GM18907 (cell line): Measurements from ENCODE around the gene PTGER3.
"Not testable (repeated sequence)": the region's sequence is repeated elsewhere in the genome, so short reads cannot be mapped to it uniquely, and the experiment has no call there.

Source experiments
- ATAC-seq: cut with Tn5 transposase; IDR thresholded peaks from one replicate; pipeline ENCODE4 v1.9.1; 2021; ENCODE audit warnings: mild to moderate bottlenecking, moderate library complexity; ENCODE audit not compliant: unreplicated experiment

PTGER3 gene

DNA sequence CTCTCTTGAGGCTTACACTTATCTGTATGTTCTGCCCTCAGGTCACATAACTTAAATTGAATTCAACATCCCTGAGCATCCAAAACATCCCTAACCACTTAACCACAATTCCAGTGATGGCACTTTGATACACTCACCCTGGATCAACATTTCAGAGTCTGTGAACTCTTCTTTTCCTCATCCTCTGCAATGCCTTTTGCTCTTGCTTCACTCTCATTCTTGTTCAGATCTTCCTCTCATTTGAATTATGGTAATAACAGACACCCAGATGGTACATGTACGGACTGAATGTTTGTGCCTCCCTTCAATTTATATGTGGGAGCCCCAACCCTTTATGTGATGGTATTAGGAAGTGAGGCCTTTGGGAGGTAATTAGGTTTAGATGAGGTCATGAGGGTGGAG lies 33.4 kb downstream of the PTGER3 start:
- no peak for ATAC-seq

- ATAC-seq: no peak
Measured at GRCh38 chr1:71002709-71003475, 44.7 kb downstream of the PTGER3 start.

- no peak for ATAC-seq
Measured at GRCh38 chr1:71001624-71002023, 46.0 kb downstream of the PTGER3 start.

GRCh38 chr1:70997793-70998192 lies 49.8 kb downstream of the PTGER3 start:
- no peak for ATAC-seq

DNA sequence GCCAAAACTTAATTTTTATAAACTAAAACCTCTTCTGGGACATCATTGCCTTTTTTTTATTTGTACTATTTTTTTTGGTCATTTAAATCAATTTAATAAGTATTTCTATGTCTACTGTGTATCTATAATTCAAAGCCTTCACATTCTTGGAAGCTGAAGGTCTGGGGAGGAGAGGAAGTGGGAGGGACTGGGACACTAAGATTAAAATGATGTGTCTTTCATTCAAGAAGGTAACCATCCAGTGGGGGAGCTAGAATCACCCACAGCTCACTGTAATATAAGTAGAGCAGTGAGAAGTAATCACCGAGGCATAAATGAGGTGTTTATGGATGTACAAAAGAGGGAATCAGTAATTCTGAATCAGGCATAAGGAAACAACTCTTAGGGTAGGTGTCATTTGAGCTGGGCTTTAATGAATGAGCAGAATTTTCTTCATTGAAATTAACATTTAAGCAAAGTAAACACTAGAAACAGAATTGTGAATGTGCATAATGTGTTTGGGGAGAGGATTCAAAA lies 52.8 kb downstream of the PTGER3 start:
- no peak for ATAC-seq

- ATAC-seq: no peak
Measured at GRCh38 chr1:70993798-70994197, 53.8 kb downstream of the PTGER3 start.

- ATAC-seq: no peak
Measured at GRCh38 chr1:70992521-70992920, 55.1 kb downstream of the PTGER3 start.

DNA sequence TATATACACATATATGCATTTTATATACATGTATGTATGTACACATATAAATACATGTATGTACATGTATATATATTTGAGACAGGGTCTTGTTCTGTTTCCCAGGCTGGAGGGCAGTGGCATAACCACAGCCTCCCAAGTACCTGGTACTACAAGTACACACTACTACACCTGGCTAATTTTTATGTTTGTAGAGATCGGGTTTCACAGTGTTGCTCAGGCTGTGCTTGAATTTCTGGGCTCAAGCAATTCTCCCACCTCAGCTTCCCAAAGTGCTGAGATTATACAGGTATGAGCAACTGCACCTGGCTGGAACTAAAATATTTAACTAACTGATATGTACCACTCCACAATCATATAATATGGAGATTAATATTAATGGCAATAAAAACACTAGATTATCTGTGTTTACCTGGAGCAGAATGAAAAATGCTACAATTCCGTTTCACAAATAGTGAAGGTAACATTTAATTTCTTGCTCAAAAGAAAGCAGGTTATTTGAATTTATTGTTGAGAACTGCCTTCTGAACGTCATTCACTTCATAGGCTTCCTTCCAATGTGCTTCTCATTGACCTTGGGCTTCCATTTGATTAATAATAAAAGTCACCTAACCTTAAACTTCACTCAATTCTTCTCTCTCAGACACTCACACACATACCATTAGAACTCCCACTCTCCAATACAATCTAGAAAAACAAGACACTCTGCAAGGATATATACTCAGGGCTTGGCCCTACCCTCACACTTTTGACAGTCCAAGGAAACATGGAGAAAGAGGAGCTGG lies 57.0 kb downstream of the PTGER3 start:
- ATAC-seq: no peak

DNA sequence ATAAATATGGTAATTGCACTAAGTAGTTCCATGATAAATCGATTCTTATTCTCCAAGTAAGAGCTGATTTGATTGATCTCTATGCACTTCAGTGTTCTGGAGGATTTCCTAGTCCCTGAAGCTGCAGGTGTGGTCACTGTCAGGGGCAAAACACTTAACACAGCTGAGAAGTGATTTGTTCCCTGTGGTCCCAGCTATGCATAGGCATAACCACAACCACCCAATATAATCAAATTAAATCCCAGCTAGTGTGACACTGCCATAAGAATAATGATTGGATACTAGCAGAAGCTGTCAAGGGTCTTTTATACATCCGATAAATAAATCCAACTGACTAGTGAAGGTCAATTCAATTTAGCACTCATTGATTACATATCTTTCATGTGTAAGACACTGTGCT lies 60.1 kb downstream of the PTGER3 start:
- no peak for ATAC-seq

- not testable (repeated sequence) for ATAC-seq
Measured at GRCh38 chr1:70985776-70986225, 61.8 kb downstream of the PTGER3 start.

DNA sequence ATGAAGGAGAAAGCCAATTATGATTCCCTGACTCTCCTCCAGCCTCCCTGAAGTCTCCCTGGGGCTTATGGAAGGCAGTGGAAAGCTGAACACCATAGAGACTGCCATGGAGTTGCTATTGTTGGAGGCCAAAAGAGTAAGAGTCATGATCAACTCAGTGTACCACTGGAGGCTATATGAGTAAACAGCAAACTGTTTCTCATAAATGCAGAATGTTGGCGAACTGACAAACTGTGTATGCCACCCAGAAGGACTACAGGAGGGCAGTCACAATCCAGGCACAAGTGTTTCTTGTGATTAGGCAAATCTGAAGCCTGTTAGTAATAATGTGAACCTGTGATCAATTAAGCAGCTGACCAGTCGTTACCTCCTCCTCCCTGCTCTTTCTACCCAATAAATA lies 62.3 kb downstream of the PTGER3 start:
- ATAC-seq: not testable (repeated sequence)

DNA sequence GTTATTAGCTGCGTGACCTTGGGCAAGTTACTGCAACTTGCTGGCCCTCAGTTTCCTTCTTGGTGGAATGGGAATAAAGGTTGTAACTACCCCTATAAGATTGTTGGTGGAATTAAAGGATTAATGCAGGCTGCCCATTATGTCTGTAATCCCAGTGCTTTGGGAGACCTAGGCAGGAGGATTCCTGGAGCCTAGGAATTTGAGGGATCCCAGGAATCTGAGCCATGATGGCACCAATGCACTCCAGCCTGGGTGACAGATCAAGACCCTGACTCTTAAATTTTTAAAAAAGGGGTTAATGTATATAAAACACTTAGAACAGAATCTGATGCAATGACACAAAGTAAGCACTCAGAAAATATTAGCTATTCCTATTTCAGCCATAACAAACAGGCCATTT lies 67.3 kb downstream of the PTGER3 start:
- ATAC-seq: no peak

- no peak for ATAC-seq
Measured at GRCh38 chr1:70979881-70980280, 67.7 kb downstream of the PTGER3 start.

DNA sequence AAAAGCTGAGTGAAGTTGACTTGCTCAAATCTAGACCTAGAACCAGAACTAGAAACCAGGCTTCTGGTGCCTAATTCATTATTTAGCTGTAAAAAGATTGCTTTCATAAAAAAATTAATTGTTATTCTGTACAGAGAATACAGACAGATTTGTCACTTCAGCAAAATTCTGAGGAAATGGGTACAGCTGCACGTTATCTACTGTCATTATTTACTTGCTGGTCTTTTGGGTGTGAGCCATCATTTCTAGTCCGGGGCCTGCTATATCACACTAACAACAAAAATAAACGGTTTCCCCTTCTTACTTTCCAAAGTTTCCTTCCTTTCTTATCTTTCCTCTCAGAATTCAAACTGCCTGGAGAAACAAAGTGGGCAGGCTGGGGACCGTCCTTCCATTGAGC lies 68.3 kb downstream of the PTGER3 start:
- no peak for ATAC-seq

DNA sequence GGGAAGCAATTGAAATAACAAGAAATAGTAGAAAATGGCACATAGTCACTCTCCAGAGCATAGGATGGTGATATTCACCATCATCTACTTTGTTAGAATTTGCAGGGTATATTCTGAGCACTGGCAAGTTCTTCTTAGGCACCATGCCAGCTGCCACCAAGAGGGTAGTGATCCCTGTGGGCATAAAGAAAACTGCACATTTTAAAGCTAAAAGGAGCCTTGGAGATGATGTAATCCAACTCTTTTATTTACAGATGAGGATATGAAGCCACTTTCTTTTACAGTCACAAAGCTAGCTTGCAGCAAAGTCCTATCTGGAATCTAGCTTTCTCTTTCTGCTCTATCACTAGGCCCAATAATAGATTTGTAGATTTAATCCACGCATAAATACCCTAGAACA lies 69.0 kb downstream of the PTGER3 start:
- ATAC-seq: no peak

DNA sequence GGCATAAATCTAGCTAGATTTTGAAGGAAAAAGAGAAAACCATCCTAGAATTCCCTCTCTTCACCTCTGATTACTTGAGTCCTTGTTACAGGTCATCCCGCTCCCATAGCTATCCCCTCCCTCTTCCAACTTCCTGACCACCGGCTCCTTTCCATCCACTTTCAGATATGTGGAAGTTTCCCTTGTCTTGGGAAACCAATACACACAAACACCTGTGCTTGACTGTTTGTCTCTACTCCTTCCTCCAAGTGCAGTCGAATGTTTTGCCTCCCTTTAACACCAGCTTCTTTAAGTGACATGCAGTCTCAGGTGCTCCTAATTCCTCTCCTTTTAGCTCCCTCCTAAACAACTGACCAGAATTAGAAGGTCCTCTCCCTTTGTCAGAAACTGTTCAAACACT lies 70.0 kb downstream of the PTGER3 start:
- ATAC-seq: no peak

GRCh38 chr1:70977041-70977440 lies 70.6 kb downstream of the PTGER3 start:
- no peak for ATAC-seq

DNA sequence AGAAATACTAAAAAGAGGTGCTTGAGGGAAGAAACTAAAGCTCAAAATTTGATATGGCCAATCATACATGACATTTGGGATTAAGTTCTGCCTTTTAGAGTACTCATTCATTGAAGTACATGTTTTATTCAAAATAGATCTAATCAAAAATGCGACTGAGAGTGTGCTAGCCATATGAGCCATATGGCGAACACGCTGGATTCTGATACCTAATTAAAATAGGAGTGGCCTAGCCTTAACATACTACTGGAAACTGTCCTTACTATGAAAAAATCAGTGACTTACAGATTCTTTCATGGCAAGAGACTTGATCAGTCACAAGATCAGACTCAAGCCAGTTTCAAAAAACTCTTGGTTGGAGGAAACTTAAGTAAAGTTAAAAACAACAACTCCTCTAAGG lies 73.9 kb downstream of the PTGER3 start:
- no peak for ATAC-seq

DNA sequence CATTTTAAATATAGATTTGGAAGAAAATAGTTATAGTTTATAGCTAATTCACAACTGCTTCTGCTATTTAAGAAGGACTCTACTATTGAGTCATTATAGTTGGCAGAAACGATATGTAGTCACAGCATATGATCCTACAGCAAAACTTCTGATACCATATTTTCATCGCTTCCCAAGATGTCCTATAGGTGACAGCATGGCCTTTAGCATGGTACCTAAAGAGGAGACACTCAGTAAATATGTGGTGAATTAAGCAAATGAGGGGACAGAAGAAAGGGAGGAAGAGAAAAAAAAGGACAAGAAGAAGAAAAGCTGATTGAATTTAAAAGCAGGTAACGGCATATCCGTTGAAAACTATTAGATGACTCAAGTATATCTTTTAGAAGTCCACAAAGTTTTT lies 77.2 kb downstream of the PTGER3 start:
- ATAC-seq: no peak

GRCh38 chr1:70966018-70966638 lies 81.5 kb downstream of the PTGER3 start:
- peak; percentile 68 for ATAC-seq

DNA sequence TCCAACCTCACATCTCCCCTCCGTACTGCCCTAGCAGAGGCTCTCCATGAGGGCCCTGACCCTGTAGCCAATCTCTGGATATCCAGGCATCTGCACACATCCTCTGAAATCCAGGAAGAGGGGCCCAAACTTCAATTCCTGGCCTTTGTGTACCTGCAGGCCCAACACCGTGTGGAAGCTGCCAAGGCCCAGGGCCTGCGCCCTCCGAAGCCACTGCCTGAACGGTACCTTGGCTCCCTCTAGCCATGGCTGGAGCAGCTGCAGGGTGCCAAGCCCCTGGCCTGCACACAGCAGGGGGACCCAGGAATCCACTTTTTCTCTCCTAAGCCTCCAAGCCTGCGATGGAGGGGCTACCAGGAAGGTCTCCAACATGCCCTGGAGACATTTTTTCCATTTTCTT lies 84.2 kb downstream of the PTGER3 start:
- ATAC-seq: no peak
